ENCODE results near the gene APMAP.
"Not testable (repeated sequence)": the region's sequence is repeated elsewhere in the genome, so short reads cannot be mapped to it uniquely, and the experiment has no call there.

APMAP gene

DNA sequence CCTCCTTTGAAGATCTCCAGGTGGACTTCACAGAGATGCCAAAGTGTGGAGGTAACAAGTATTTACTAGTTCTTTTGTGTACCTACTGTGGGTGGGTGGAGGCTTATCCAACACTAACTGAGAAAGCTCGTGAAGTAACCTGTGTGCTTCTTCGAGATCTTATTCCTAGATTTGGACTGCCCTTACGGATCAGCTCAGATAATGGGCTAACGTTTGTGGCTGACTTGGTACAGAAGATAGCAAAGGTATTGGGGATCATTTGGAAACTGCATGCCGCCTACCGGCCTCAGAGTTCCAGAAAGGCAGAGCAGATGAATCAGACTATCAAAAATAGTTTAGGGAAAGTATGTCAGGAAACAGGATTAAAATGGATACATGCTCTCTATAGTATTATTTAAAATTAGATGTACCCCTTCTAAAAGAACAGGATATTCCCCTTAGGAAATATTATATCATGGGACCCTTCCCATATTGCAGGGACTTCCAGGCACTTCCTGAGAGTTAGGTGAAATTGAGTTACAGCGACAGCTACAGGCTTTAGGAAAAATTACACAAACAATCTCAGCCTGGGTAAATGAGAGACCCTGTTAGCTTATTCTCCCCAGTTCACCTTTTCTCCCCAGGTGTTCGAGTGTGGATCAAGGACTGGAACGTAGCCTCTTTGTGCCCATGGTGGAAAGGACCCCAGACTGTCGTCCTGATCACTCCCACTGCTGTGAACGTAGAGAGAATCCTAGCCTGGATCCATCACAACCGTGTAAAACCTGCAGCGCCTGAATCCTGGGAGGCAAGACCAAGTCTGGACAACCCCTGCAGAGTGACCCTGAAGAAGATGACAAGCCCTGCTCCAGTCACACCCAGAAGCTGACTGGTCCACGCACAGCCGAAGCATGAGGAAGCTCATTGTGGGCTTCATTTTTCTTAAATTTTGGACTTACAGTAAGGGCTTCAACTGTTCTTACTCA lies 61.5 kb downstream of the APMAP start:
- H3K4me3 ChIP-seq (replicated peaks; ENCODE audit: low read depth, low read length); DNase-seq (ENCODE audit: extremely low read depth, insufficient read length); H3K27me3 ChIP-seq (replicated peaks; ENCODE audit: control insufficient read depth, insufficient read depth, low read length); H3K36me3 ChIP-seq (ENCODE audit: control insufficient read depth, insufficient read depth, low read length): not testable (repeated sequence)
- TF ChIP-seq, protein P1, sequence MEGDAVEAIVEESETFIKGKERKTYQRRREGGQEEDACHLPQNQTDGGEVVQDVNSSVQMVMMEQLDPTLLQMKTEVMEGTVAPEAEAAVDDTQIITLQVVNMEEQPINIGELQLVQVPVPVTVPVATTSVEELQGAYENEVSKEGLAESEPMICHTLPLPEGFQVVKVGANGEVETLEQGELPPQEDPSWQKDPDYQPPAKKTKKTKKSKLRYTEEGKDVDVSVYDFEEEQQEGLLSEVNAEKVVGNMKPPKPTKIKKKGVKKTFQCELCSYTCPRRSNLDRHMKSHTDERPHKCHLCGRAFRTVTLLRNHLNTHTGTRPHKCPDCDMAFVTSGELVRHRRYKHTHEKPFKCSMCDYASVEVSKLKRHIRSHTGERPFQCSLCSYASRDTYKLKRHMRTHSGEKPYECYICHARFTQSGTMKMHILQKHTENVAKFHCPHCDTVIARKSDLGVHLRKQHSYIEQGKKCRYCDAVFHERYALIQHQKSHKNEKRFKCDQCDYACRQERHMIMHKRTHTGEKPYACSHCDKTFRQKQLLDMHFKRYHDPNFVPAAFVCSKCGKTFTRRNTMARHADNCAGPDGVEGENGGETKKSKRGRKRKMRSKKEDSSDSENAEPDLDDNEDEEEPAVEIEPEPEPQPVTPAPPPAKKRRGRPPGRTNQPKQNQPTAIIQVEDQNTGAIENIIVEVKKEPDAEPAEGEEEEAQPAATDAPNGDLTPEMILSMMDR (IDR thresholded peaks at IDR 0.05; ENCODE audit: insufficient read depth, low read length, poor library complexity, severe bottlenecking): peak; percentile 53

GRCh38 chr20:24929867-24930723 lies 62.5 kb downstream of the APMAP start:
- DNase-seq (ENCODE audit: extremely low read depth, insufficient read length); H3K36me3 ChIP-seq (ENCODE audit: control insufficient read depth, insufficient read depth, low read length); H3K27me3 ChIP-seq (replicated peaks; ENCODE audit: control insufficient read depth, insufficient read depth, low read length); H3K4me3 ChIP-seq (replicated peaks; ENCODE audit: low read depth, low read length): not testable (repeated sequence)

DNA sequence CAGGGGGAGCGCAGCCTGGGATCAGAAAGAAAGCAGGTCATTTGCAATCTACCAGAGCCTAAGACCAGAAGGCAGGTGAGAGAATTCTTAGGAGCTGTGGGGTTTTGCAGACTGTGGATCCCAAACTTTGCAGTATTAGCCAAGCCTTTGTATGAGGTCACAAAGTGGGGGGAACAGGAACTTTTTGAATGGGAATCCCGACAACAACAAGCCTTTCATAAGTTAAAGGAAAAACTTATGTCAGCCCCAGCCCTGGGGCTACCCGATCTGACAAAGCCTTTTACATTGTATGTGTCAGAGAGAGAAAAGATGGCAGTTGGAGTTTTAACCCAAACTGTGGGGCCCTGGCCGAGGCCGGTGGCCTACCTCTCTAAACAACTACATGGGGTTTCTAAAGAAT lies 63.3 kb downstream of the APMAP start:
- H3K36me3 ChIP-seq (ENCODE audit: control insufficient read depth, insufficient read depth, low read length); H3K4me3 ChIP-seq (replicated peaks; ENCODE audit: low read depth, low read length); H3K27me3 ChIP-seq (replicated peaks; ENCODE audit: control insufficient read depth, insufficient read depth, low read length); DNase-seq (ENCODE audit: extremely low read depth, insufficient read length): not testable (repeated sequence)

DNA sequence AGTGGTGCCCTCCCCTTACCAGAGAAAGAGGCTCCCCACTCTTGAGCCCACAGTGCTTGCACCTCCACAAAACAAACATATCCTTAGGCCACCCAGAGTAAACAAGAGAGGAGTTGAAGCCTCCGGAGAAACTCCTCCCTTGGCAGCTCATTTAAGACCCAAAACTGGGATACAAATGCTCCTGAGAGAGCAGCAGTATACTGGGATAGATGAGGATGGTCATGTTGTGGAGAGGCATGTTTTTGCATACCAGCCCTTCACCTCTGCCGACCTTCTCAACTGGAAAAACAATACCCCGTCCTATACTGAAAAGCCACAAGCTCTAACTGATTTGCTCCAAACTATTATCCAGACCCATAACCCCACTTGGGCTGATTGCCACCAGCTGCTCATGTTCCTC lies 71.8 kb downstream of the APMAP start:
- not testable (repeated sequence) for H3K36me3 ChIP-seq (ENCODE audit: control insufficient read depth, insufficient read depth, low read length); H3K27me3 ChIP-seq (replicated peaks; ENCODE audit: control insufficient read depth, insufficient read depth, low read length); DNase-seq (ENCODE audit: extremely low read depth, insufficient read length); H3K4me3 ChIP-seq (replicated peaks; ENCODE audit: low read depth, low read length)

DNA sequence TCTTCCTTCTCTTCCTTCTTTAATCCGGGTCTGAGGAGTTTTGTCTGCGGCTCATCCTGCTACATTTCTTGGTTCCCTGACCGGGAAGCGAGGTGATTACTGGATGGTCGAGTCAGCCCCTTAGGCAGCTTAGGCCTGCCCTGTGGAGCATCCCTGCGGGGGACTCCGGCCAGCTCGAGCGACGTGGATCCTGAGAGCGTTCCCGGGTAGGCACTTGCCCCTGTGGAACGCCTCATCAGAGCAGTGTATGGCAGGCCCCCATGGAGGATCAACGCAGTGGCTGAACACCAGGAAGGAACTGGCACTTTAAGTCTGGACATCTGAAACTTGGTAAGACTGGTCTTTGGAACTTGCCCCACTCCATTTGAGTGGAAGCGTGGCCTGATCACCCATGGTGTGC lies 72.9 kb downstream of the APMAP start:
- not testable (repeated sequence) for H3K27me3 ChIP-seq (replicated peaks; ENCODE audit: control insufficient read depth, insufficient read depth, low read length); DNase-seq (ENCODE audit: extremely low read depth, insufficient read length); H3K36me3 ChIP-seq (ENCODE audit: control insufficient read depth, insufficient read depth, low read length); H3K4me3 ChIP-seq (replicated peaks; ENCODE audit: low read depth, low read length)

GRCh38 chr20:24918579-24919566 lies 73.7 kb downstream of the APMAP start:
- TF ChIP-seq, protein P1 (IDR thresholded peaks at IDR 0.05; ENCODE audit: insufficient read depth, low read length, poor library complexity, severe bottlenecking): no peak
- Histone ChIP-seq H3K36me3 (ENCODE audit: control insufficient read depth, insufficient read depth, low read length) (no peaks in the 10 kb centered on the region), H3K4me3 (replicated peaks; ENCODE audit: low read depth, low read length) (no peak overlapping the region), H3K27me3 (replicated peaks; ENCODE audit: control insufficient read depth, insufficient read depth, low read length) (no peaks in the 10 kb centered on the region)
- DNase-seq (ENCODE audit: extremely low read depth, insufficient read length): no peak

DNA sequence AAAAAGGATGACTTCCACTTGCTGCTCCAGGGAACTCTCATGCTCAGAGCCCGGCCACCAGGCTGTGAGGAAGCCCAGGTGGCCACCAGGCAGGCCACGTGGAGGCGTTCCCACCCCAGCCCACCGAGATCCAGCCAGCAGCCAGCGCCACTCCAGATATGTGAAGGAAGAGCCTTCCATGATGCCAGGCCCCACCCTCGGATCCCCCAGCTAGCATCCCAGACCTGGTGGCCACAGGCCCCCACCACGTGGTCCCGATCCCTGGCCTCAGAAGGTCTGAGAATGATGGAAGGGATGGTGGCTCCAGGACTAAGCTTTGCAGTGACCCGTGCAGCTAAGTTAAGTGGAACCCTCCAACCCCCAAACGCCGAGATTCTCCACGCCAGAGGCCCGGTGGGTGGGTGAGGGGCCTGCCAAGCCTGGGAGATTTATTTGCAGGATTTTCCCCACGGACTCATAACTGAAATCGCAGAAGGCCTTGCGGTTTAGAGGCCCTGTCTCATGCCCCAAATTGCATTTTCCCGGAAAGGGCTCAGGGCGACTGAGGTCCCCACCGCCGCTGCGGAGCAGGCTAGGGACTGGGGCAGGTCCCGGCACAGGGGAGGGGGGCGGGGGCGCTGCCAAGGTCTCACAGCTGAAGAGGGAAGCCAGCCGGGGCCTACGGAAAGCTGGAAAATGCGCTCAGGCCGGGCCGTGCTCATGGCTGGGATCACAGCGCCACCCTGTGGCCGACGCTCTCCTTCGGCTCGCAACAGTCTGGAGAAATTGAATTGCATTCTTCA lies 74.6 kb downstream of the APMAP start:
- no peak overlapping the region for H3K4me3 ChIP-seq (replicated peaks; ENCODE audit: low read depth, low read length)
- TF ChIP-seq, protein P1 (IDR thresholded peaks at IDR 0.05; ENCODE audit: insufficient read depth, low read length, poor library complexity, severe bottlenecking): peak; percentile 85
- peak; percentile 65 for DNase-seq (ENCODE audit: extremely low read depth, insufficient read length)
- H3K27me3 ChIP-seq (replicated peaks; ENCODE audit: control insufficient read depth, insufficient read depth, low read length): no peaks in the 10 kb centered on the region
- H3K36me3 ChIP-seq (ENCODE audit: control insufficient read depth, insufficient read depth, low read length): no peaks in the 10 kb centered on the region
